Gastroesophageal sphincter (tissue), 4 donors: ENCODE results near the gene ZNF750. TPM values are rescaled to one million over a fixed set of nuclear protein-coding genes. Genes with fewer than 3 reads are reported as not detected.

Experiments
- ATAC-seq: fragments of 150-250 bp; one replicate; pipeline ENCODE4 v1.9.1; 2016; ENCODE audit warnings: mild to moderate bottlenecking, moderate library complexity
- H3K27ac ChIP-seq, 4 donors: fragments of 200-600 bp; sonication (generic) in 3 of 4; 1 replicate in 3 of 4; 2 replicates in 1 of 4; pipeline ENCODE4 v1.5.1; 2016 to 2019
- H3K27me3 ChIP-seq: fragments of 200-600 bp; sonication (generic); one replicate; pipeline ENCODE4 v1.5.1; 2019
- H3K36me3 ChIP-seq, 2 donors: fragments of 200-600 bp; sonication (generic); one replicate each; pipeline ENCODE4 v1.5.1; 2019; ENCODE audit warnings: control low read depth in 1 of 2
- H3K4me1 ChIP-seq, 3 donors: fragments of 200-600 bp; sonication (generic); 1 replicate in 2 of 3; 2 replicates in 1 of 3; pipeline ENCODE4 v1.5.1; 2016 to 2019; ENCODE audit warnings: control low read depth in 2 of 3
- H3K4me3 ChIP-seq, 2 donors: fragments of 200-600 bp; sonication (generic); one replicate each; pipeline ENCODE4 v1.5.1; 2019; ENCODE audit warnings: mild to moderate bottlenecking in 1 of 2, moderate library complexity in 1 of 2
- H3K9me3 ChIP-seq, 3 donors: fragments of 200-600 bp; sonication (generic); one replicate each; pipeline ENCODE4 v1.5.1; 2017 to 2019; ENCODE audit warnings: control low read depth in 2 of 3
- CTCF ChIP-seq, 4 experiments: fragments of 200-600 bp in 2 of 4; fragments of 450-650 bp in 2 of 4; sonication (generic) in 1 of 4; IDR thresholded peaks; one replicate each; pipeline ENCODE4 v1.5.1; 2017 to 2019; ENCODE audit warnings: antibody characterized with exemption in 4 of 4, mild to moderate bottlenecking in 2 of 4, moderate library complexity in 2 of 4
- EP300 ChIP-seq: sonication (generic); formaldehyde crosslinking; IDR thresholded peaks from one replicate; pipeline ENCODE4 v1.6.1; 2017; ENCODE audit warnings: antibody characterized with exemption, mild to moderate bottlenecking
- POLR2A ChIP-seq, 2 donors: fragments of 450-650 bp; IDR thresholded peaks; one replicate each; pipeline ENCODE4 v1.6.1; 2017; ENCODE audit warnings: antibody characterized with exemption in 2 of 2, mild to moderate bottlenecking in 2 of 2, moderate library complexity in 1 of 2
- POLR2AphosphoS5 ChIP-seq: sonication (generic); formaldehyde crosslinking; IDR thresholded peaks from one replicate; pipeline ENCODE4 v1.6.1; 2017; ENCODE audit warnings: antibody characterized with exemption
- whole genome bisulfite sequencing, 2 donors: methylation state at CpG; one replicate each; pipeline ENCODE4 v1.1.5; 2018; ENCODE audit warnings: low coverage in 1 of 2; 5-methylcytosine and 5-hydroxymethylcytosine counted together
- total RNA-seq, 4 donors: library from RNA; depleted of rRNA; stranded (reverse); fragments of >200 nt; gene quantifications; one replicate each; pipeline ENCODE4 v1.1.0, GENCODE V29; 2016

Gene ZNF750
- total RNA-seq, 4 donors from 2014 or later = 0.46 to 1.6 (median 1.1) TPM; not detected in 1

DNA sequence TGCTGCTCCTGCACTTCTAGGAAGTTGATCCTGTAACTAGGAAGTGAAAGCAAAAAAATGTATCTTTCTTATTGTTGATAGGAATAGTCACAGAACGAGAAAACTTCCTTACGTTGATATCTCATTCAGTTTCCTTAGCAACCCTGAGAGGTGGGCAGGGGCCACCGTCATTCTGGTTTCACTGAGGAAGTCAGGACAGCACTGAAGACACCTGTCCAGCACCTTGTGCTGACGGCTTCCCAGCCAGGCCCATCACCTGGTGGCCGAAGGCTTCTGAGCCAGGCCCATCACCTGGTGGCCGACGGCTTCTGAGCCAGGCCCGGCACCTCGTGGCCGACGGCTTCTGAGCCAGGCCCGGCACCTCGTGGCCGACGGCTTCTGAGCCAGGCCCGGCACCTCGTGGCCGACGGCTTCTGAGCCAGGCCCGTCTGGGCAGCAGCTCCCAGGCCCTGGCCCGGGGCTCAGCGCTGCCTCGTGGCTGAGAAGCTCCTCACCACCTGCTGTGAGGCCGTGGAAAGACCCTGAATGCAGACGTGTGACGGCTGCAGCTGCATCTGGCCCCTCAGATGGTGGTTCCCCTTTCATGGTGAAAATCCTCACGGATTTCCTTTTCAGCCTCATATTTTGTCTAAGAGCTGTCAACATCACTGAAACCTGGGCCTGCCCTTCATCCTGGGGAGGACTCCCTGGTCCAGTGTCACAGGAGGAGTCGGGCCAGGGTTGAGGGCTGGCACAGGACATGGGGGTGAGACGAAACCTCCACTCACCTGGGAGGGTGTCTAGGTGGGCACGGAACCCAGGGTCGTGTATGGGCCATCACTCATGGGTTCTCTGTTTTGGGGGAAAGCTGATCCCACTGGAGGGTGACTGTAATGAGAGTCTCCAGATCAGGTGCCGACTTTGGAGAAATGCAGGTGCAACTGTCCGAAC lies 33.0 kb upstream of the ZNF750 start:
- no peak overlapping the region for H3K27ac ChIP-seq
- ATAC-seq = no peak
- 72 to 100% methylated on average over 2 to 3 of the region's 33 CpGs for WGBS, 2 donors
- H3K36me3 ChIP-seq = peaks cover 0 to 46% of the 10 kb centered on the region in 2 donors
- H3K4me1 ChIP-seq = peaks cover 0 to 43% (median 0%) of the 10 kb centered on the region in 3 donors
- no peaks in the 10 kb centered on the region for H3K27me3 ChIP-seq
- no peak overlapping the region for H3K4me3 ChIP-seq
- no peak for TF ChIP-seq CTCF (IDR thresholded peaks at IDR 0.05)
- no peak for TF ChIP-seq POLR2AphosphoS5
- TF ChIP-seq EP300 = no peak
- TF ChIP-seq POLR2A (IDR thresholded peaks at IDR 0.05) = no peak
- H3K9me3 ChIP-seq = no peaks in the 10 kb centered on the region

DNA sequence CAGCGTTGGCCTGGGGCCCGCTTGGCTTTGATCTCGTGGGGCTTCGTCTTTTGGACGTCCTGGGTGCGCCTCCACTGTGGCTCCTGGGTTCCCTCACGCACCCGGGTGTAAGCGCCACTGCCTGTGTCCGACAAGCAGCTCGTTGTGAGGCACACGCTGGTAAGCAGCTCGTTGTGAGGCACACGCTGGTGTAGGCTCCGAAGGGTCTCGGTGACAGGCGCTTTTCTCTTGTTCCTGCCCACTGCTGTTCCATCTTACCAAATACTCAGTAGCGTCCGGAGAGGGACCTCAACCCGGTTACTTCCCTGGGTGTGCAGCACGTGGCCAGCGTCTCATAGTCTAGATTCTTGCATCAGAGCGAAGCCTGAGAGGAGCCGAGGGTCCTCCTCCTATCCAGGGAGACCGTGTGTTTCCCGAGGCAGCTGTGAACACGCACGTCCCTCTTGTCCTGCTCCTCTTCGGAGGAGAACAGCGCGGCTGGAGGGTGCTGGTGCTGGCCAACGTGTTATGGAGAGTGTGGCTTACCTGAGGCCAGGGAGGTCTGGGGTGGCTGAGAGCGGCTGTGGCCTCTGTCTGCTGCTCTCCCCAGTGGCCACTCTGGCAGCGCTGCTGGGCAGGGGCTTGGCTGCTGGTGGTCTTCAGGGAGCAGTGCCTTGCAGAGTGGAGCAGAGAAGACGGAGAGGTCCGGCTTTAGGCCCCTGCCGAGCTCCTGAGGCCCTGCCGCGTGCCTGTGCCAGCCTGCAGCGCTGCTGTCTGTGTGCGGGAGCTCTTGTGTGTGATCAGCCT lies 32.1 kb upstream of the ZNF750 start:
- peak overlapping the region in 3 of 4 donors; percentile 9 to 33 (median 20) for H3K27ac ChIP-seq
- no peak for ATAC-seq
- peaks cover 0 to 43% (median 0%) of the 10 kb centered on the region in 3 donors for H3K4me1 ChIP-seq
- TF ChIP-seq POLR2A (IDR thresholded peaks at IDR 0.05) (no peak), CTCF (IDR thresholded peaks at IDR 0.05) (no peak), EP300 (no peak), POLR2AphosphoS5 (no peak)
- 85 to 100% methylated on average over 3 to 14 of the region's 41 CpGs for WGBS, 2 donors
- no peak overlapping the region for H3K4me3 ChIP-seq
- H3K27me3 ChIP-seq = no peaks in the 10 kb centered on the region
- H3K36me3 ChIP-seq = peaks cover 0 to 46% of the 10 kb centered on the region in 2 donors
- H3K9me3 ChIP-seq = no peaks in the 10 kb centered on the region

DNA sequence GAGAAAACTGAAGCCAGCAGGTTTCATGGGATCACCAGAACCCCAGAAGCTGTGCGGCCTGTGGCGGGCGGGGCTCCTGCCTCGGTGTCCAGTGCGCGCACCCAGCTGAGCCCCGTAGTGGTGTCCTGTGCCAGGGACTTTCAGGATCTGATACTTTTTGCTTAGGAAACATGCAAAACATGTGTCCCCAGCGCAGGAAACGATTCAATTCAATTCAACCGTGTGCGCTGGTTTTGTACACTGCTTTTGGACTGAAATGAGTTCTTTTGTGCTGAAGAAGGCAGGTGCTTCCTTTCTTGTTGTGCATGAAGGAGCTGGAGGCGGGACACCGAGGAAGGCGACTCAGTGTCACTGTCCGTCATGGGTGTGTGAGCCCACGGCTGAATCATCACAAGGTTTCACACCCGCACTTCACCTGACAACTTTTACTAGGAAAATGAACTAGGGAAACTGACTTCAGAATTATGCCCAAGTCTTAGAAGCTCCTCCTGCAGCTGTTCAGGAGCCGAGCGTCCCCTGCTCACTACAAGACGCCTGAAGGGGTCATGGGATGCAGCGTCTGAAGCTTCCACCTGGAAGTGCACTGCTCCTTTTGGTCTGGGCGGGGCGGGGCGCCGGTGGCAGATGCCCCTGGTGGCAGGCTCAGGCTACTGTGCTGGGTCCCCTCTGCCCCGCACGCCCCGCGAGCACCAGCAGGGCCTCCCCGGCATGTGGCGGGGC lies 31.4 kb upstream of the ZNF750 start:
- TF ChIP-seq POLR2A (IDR thresholded peaks at IDR 0.05) (no peak), POLR2AphosphoS5 (peak; percentile 18)
- peak; percentile 21 for ATAC-seq
- Histone ChIP-seq H3K27ac (peak overlapping the region in 3 of 4 donors; percentile 9 to 33 (median 20)), H3K9me3 (no peaks in the 10 kb centered on the region), H3K4me1 (peaks cover 0 to 43% (median 4%) of the 10 kb centered on the region in 3 donors), H3K27me3 (no peaks in the 10 kb centered on the region), H3K4me3 (no peak overlapping the region), H3K36me3 (peaks cover 0 to 51% of the 10 kb centered on the region in 2 donors)
- 79 to 83% methylated on average over 7 to 11 of the region's 31 CpGs for WGBS, 2 donors

GRCh38 chr17:82870541-82870940 lies 30.7 kb upstream of the ZNF750 start:
- no peaks in the 10 kb centered on the region for H3K27me3 ChIP-seq
- TF ChIP-seq CTCF (IDR thresholded peaks at IDR 0.05) (no peak), POLR2A (IDR thresholded peaks at IDR 0.05) (no peak), EP300 (no peak), POLR2AphosphoS5 (no peak)
- peaks cover 0 to 51% of the 10 kb centered on the region in 2 donors for H3K36me3 ChIP-seq
- H3K4me3 ChIP-seq = no peak overlapping the region
- no peak for ATAC-seq
- 93 to 94% methylated on average over 8 to 13 of the region's 14 CpGs for WGBS, 2 donors
- no peak overlapping the region for H3K27ac ChIP-seq
- H3K4me1 ChIP-seq = peaks cover 0 to 39% (median 4%) of the 10 kb centered on the region in 3 donors
- no peaks in the 10 kb centered on the region for H3K9me3 ChIP-seq

DNA sequence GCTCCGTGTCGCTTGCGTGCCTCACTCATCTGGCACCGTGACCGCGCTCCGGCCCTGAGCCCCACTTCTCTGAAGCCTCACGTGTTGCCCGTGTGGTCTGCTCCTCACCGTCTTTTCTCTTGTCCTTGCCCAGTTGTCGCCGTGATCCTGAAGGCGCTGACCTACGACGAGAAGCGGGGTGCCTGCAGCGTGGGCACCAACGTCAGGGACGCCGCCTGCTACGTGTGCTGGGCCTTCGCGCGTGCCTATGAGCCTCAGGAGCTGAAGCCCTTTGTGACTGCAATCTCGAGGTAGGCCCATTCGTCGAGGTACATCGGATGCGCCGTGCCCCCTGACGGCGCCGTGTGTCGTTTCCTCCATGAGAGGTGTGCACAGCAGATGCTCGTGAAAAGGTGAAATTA lies 30.3 kb upstream of the ZNF750 start:
- TF ChIP-seq EP300 (no peak), POLR2AphosphoS5 (no peak), POLR2A (IDR thresholded peaks at IDR 0.05) (no peak), CTCF (IDR thresholded peaks at IDR 0.05) (no peak)
- Histone ChIP-seq H3K4me1 (peaks cover 0 to 34% (median 4%) of the 10 kb centered on the region in 3 donors), H3K27ac (no peak overlapping the region), H3K9me3 (no peaks in the 10 kb centered on the region), H3K27me3 (no peaks in the 10 kb centered on the region), H3K4me3 (no peak overlapping the region), H3K36me3 (peaks cover 0 to 51% of the 10 kb centered on the region in 2 donors)
- WGBS, 2 donors = 90% methylated on average over 24 of the region's 35 CpGs; no CpG with 5 or more reads in 1 of the 2 donors
- no peak for ATAC-seq
